Liver (tissue), 3 donors: ENCODE measurements around the gene TEX29.

Experiments used
- CTCF ChIP-seq: fragments of 150-350 bp; IDR thresholded peaks from 2 replicates; pipeline ENCODE4 v1.5.1; 2017; ENCODE audit warnings: improper control_type of control experiment, low read depth, low read length; ENCODE audit not compliant: missing input control
- EGR1 ChIP-seq, 2 donors: IDR thresholded peaks; 2 replicates each; pipeline ENCODE4 v1.6.1; 2016 to 2018; ENCODE audit warnings: antibody characterized with exemption in 2 of 2, low read depth in 2 of 2
- FOXA1 ChIP-seq: IDR thresholded peaks from 2 replicates; pipeline ENCODE4 v1.6.1; 2016; ENCODE audit warnings: antibody characterized with exemption
- GABPA ChIP-seq, 2 donors: IDR thresholded peaks in 1 of 2; conservative IDR thresholded peaks in 1 of 2; 2 replicates each; pipeline ENCODE4 v1.6.1; 2016; ENCODE audit warnings: antibody characterized with exemption in 2 of 2, mild to moderate bottlenecking in 1 of 2, moderate library complexity in 1 of 2
- HNF4A ChIP-seq, 2 donors: conservative IDR thresholded peaks; 2 replicates each; pipeline ENCODE4 v1.6.1; 2016; ENCODE audit warnings: antibody characterized with exemption in 2 of 2, mild to moderate bottlenecking in 2 of 2
- JUND ChIP-seq, 2 donors: IDR thresholded peaks; 2 replicates each; pipeline ENCODE4 v1.6.1; 2016; ENCODE audit warnings: antibody characterized with exemption in 2 of 2
- MAX ChIP-seq: IDR thresholded peaks from 2 replicates; pipeline ENCODE4 v1.6.1; 2016; ENCODE audit warnings: antibody characterized with exemption
- NR2F2 ChIP-seq: IDR thresholded peaks from 2 replicates; pipeline ENCODE4 v1.6.1; 2016; ENCODE audit warnings: antibody characterized with exemption
- RAD21 ChIP-seq, 2 donors: IDR thresholded peaks; 2 replicates each; pipeline ENCODE4 v1.6.1; 2016; ENCODE audit warnings: antibody characterized with exemption in 2 of 2, mild to moderate bottlenecking in 2 of 2
- REST ChIP-seq: IDR thresholded peaks from 2 replicates; pipeline ENCODE4 v1.6.1; 2016; ENCODE audit warnings: antibody characterized with exemption, mild to moderate bottlenecking
- SP1 ChIP-seq: IDR thresholded peaks from 2 replicates; pipeline ENCODE4 v1.6.1; 2018; ENCODE audit warnings: antibody characterized with exemption, mild to moderate bottlenecking
- TAF1 ChIP-seq: conservative IDR thresholded peaks from 2 replicates; pipeline ENCODE4 v1.6.1; 2016; ENCODE audit warnings: antibody characterized with exemption, mild to moderate bottlenecking
- YY1 ChIP-seq: IDR thresholded peaks from 2 replicates; pipeline ENCODE4 v1.6.1; 2016; ENCODE audit warnings: antibody characterized with exemption, mild to moderate bottlenecking
- TF ChIP-seq, protein P1 (sequence below): IDR thresholded peaks from 2 replicates; pipeline ENCODE4 v1.6.1; 2016; ENCODE audit warnings: antibody characterized with exemption
- donor health status: healthy.
- donor health status: healthy.

DNA sequence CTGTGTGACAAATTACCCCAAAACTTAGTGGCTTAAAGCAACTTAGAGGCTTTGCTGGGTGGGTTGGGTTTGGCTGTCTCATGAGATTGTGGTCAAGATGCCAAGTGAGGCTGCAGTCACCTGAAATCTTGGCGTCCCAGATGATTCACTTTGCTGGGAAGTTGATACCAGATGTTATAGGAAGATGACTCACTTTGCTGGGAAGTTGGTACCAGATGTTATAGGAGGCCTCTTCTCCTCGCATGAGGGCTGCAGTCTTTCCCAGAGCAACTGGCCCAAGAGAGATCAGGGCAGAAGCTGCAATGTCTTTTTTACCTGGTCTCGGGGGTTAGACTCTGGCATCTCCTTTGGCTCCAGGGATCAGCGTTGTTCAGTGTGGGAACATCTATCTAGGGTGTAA, 16.8 kb downstream of the TEX29 start:
- TF ChIP-seq CTCF (no peak), RAD21 (IDR thresholded peaks at IDR 0.05) (no peak), MAX (no peak), YY1 (no peak), SP1 (no peak), TAF1 (no peak), GABPA (IDR thresholded peaks at IDR 0.05 in 1 of 2, conservative IDR thresholded peaks at IDR 0.05 in 1 of 2) (no peak), REST (no peak), JUND (IDR thresholded peaks at IDR 0.05) (no peak), HNF4A (conservative IDR thresholded peaks at IDR 0.05) (no peak), FOXA1 (no peak), NR2F2 (no peak), EGR1 (IDR thresholded peaks at IDR 0.05; ENCODE audit: low read depth in 2 of 2) (no peak)
- TF ChIP-seq, protein P1, sequence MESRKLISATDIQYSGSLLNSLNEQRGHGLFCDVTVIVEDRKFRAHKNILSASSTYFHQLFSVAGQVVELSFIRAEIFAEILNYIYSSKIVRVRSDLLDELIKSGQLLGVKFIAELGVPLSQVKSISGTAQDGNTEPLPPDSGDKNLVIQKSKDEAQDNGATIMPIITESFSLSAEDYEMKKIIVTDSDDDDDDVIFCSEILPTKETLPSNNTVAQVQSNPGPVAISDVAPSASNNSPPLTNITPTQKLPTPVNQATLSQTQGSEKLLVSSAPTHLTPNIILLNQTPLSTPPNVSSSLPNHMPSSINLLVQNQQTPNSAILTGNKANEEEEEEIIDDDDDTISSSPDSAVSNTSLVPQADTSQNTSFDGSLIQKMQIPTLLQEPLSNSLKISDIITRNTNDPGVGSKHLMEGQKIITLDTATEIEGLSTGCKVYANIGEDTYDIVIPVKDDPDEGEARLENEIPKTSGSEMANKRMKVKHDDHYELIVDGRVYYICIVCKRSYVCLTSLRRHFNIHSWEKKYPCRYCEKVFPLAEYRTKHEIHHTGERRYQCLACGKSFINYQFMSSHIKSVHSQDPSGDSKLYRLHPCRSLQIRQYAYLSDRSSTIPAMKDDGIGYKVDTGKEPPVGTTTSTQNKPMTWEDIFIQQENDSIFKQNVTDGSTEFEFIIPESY: no peak
